Measurements from ENCODE around the gene TTC3. TPM values are rescaled to one million over a fixed set of nuclear protein-coding genes. Genes with fewer than 3 reads are reported as not detected.

TTC3 gene
- total and polyA plus RNA-seq, 10 of the 15 experiments (the other 5 are each of a cell fraction or from before 2014, with no cell fraction given): 23.1 to 94.9 (median 72.7) TPM

- RAD21 ChIA-PET (ENCODE audit: unreplicated experiment): no interaction called here
- in situ Hi-C loops (cut with MboI): no loop called here
- 98% methylated on average over 4 of the region's 4 CpGs for WGBS (ENCODE audit: insufficient coverage, insufficient replicate concordance, low lambda C conversion rate, missing lambda C conversion rate)
- Histone ChIP-seq H3K27me3 (replicated peaks in 1 of 2; ENCODE audit: control insufficient read depth in 2 of 2, insufficient read depth in 2 of 2, low read length in 1 of 2) (no peaks in the 10 kb centered on the region), H4K20me1 (ENCODE audit: control insufficient read depth, insufficient read depth) (no peaks in the 10 kb centered on the region), H2AFZ (ENCODE audit: control insufficient read depth, low read depth, low read length) (no peak overlapping the region), H3K36me3 (ENCODE audit: control insufficient read depth in 2 of 2, insufficient read depth in 2 of 2, low read length in 1 of 2) (peaks cover 0 to 16% of the 10 kb centered on the region in 2 experiments), H3K4me1 (ENCODE audit: control insufficient read depth, insufficient read depth, low read length) (no peaks in the 10 kb centered on the region), H3K27ac (ENCODE audit: control insufficient read depth, insufficient read depth) (no peak overlapping the region), H3K9ac (ENCODE audit: control insufficient read depth, insufficient read depth, low read length) (no peak overlapping the region), H3K4me3 (no peak overlapping the region), H3K9me3 (replicated peaks; ENCODE audit: control insufficient read depth, insufficient read depth, low read length) (no peaks in the 10 kb centered on the region), H3K79me2 (ENCODE audit: control insufficient read depth, insufficient read depth, low read length) (no peaks in the 10 kb centered on the region), H3K4me2 (ENCODE audit: control insufficient read depth, insufficient read depth) (no peak overlapping the region)
- ATAC-seq: no peak
- SMC1A ChIA-PET (ENCODE audit: uncharacterized antibody, unreplicated experiment): interaction anchor here (1.0 kb wide), 1 partner anchor 11 kb away, joined by 3 read pairs; no protein-coding TSS in a partner anchor
- TF ChIP-seq IRF3 (IDR thresholded peaks at IDR 0.05): no peak
- no peak for TF ChIP-seq GABPA (IDR thresholded peaks at IDR 0.05; ENCODE audit: low read depth)
- no peak for TF ChIP-seq POU2F2 (IDR thresholded peaks at IDR 0.05; ENCODE audit: borderline replicate concordance, low read depth, low read length)
- TF ChIP-seq SIX5 (IDR thresholded peaks at IDR 0.05; ENCODE audit: low read depth, low read length, severe bottlenecking): no peak
- TF ChIP-seq RFX5 (IDR thresholded peaks at IDR 0.05; ENCODE audit: low read depth, low read length): no peak
- TF ChIP-seq JUND (IDR thresholded peaks at IDR 0.05; ENCODE audit: low read depth, low read length): no peak
- no peak for TF ChIP-seq JUNB (IDR thresholded peaks at IDR 0.05)
- TF ChIP-seq CEBPZ (IDR thresholded peaks at IDR 0.05; ENCODE audit: low read depth, low read length): no peak
- no peak for TF ChIP-seq NFXL1 (IDR thresholded peaks at IDR 0.05; ENCODE audit: borderline replicate concordance)
- TF ChIP-seq BMI1 (IDR thresholded peaks at IDR 0.05; ENCODE audit: borderline replicate concordance): no peak
- no peak for TF ChIP-seq POLR2AphosphoS5 (IDR thresholded peaks at IDR 0.05; ENCODE audit: low read length)
- TF ChIP-seq STAT3 (IDR thresholded peaks at IDR 0.05; ENCODE audit: low read depth, low read length): no peak
- no peak for TF ChIP-seq SIN3A (IDR thresholded peaks at IDR 0.05; ENCODE audit: low read depth, low read length)
- TF ChIP-seq FOXK2 (IDR thresholded peaks at IDR 0.05): no peak
- TF ChIP-seq NFYA (IDR thresholded peaks at IDR 0.05; ENCODE audit: borderline replicate concordance, low read depth, low read length): no peak
- no peak for TF ChIP-seq TCF7 (IDR thresholded peaks at IDR 0.05; ENCODE audit: borderline replicate concordance)
- no peak for TF ChIP-seq CTCF (IDR thresholded peaks at IDR 0.05 in 2 of 3, conservative IDR thresholded peaks at IDR 0.05 in 1 of 3; ENCODE audit: control insufficient read depth in 2 of 3, extremely low read depth in 1 of 3, insufficient read depth in 1 of 3, low read depth in 3 of 3, low read length in 3 of 3)
- no peak for TF ChIP-seq CREM (IDR thresholded peaks at IDR 0.05; ENCODE audit: low read depth)
- no peak for TF ChIP-seq TCF3 (IDR thresholded peaks at IDR 0.05; ENCODE audit: borderline replicate concordance, insufficient read depth, low read depth, low read length)
- intact Hi-C loops (cut with micrococcal nuclease; ENCODE audit: unreplicated experiment): no loop called here
- FAIRE-seq: no peak
- BruUV-seq (replicated peaks): no TSS peak
- no peak for DNase-seq (ENCODE audit: low read depth, low spot score)
- CTCF ChIA-PET: interaction anchor here (0.6 to 1.3 kb wide), 2 partner anchors 488 to 538 kb away, joined by 3 to 4 read pairs; no protein-coding TSS in a partner anchor
- POLR2A ChIA-PET: no interaction called here
Observed at GRCh38 chr21:37153196-37153934, 80.3 kb downstream of the TTC3 start.

Data from GM12878 (cell line).